SH-SY5Y (cell line): Measurements from ENCODE around the gene DUX4.
"Not testable (repeated sequence)": the region's sequence is repeated elsewhere in the genome, so short reads cannot be mapped to it uniquely, and the experiment has no call there.

Experiments
- GATA2 ChIP-seq: IDR thresholded peaks from 2 replicates; pipeline ENCODE4 v1.6.1; 2011; ENCODE audit warnings: mild to moderate bottlenecking, low read depth, low read length
- GATA3 ChIP-seq: IDR thresholded peaks from 2 replicates; pipeline ENCODE4 v1.6.1; 2011; ENCODE audit warnings: low read depth, mild to moderate bottlenecking, low read length, moderate library complexity

DUX4 gene

GRCh38 chr4:190173428-190173827, at the start of gene DUX4:
DUX4 (plus strand) TSS chr4:190173774; CDS start chr4:190173774, 0 bp downstream.
- TF ChIP-seq GATA3, GATA2: not testable (repeated sequence)
